H1 (cell line): ENCODE results near the gene ABI3. TPM values are rescaled to one million over a fixed set of nuclear protein-coding genes. Genes with fewer than 3 reads are reported as not detected.

ENCODE experiments used
- CTCF ChIA-PET: fragments of 300-600 bp; sonication (Branson Sonifier 250); formaldehyde crosslinking; loops from one replicate; lab custom pipeline; 2021; ENCODE audit not compliant: partially characterized antibody; lab: Charles Lee
- POLR2A ChIA-PET: fragments of 300-600 bp; sonication (Branson Sonifier 250); formaldehyde crosslinking; loops from one replicate; lab custom pipeline; 2021; ENCODE audit warnings: inconsistent platforms; ENCODE audit not compliant: partially characterized antibody; lab: Charles Lee
- DNase-seq, 2 experiments: peaks; one replicate each; pipeline versions ENCODE4 v3.0.0 to v3.0.0-alpha.2; 2010 to 2022; ENCODE audit warnings: low spot score in 2 of 2, low read depth in 1 of 2, mixed read lengths in 1 of 2
- FAIRE-seq: peaks from 2 replicates; lab custom pipeline; 2011; peaks lifted over from hg19 to GRCh38; lab: Jason Lieb, UNC
- H2AFZ ChIP-seq: 2 replicates; pipeline ENCODE4 v1.8.1; 2012; ENCODE audit warnings: low read length, inconsistent platforms
- H2AK5ac ChIP-seq: 2 replicates; pipeline ENCODE4 v1.6.1; 2013; ENCODE audit warnings: low read depth, low read length
- H2BK120ac ChIP-seq: replicated peaks from 2 replicates; pipeline ENCODE3; 2013; ENCODE audit warnings: low read depth, low read length, inconsistent platforms
- H2BK12ac ChIP-seq: 2 replicates; pipeline ENCODE4 v1.6.1; 2013; ENCODE audit warnings: low read depth, low read length
- H2BK15ac ChIP-seq: 2 replicates; pipeline ENCODE4 v1.6.1; 2013; ENCODE audit warnings: low read length
- H2BK20ac ChIP-seq: 2 replicates; pipeline ENCODE4 v1.6.1; 2013; ENCODE audit warnings: low read length
- H2BK5ac ChIP-seq: 2 replicates; pipeline ENCODE4 v1.6.1; 2013; ENCODE audit warnings: low read depth, low read length
- H3K14ac ChIP-seq: 2 replicates; pipeline ENCODE4 v1.6.1; 2013; ENCODE audit warnings: inconsistent platforms; ENCODE audit not compliant: insufficient read length
- H3K18ac ChIP-seq: 2 replicates; pipeline ENCODE4 v1.6.1; 2013; ENCODE audit warnings: low read length; ENCODE audit errors: extremely low read depth
- H3K23ac ChIP-seq: 2 replicates; pipeline ENCODE4 v1.6.1; 2013; ENCODE audit warnings: inconsistent platforms; ENCODE audit not compliant: insufficient read length
- H3K23me2 ChIP-seq: 2 replicates; pipeline ENCODE4 v1.6.1; 2013; ENCODE audit warnings: low read depth, low read length
- H3K27ac ChIP-seq: 2 replicates; pipeline ENCODE4 v1.6.1; 2011; ENCODE audit warnings: low read depth, low read length, inconsistent platforms
- H3K27me3 ChIP-seq, 4 experiments: replicated peaks in 1 of 4; 1 replicate in 1 of 4; 2 replicates in 3 of 4; pipeline versions ENCODE4 v1.6.1 to v1.8.1; 2011 to 2013; ENCODE audit warnings: low read length in 3 of 4, mild to moderate bottlenecking in 3 of 4, inconsistent platforms in 2 of 4, mixed read lengths in 2 of 4, moderate library complexity in 1 of 4; ENCODE audit not compliant: control insufficient read depth in 3 of 4, insufficient read depth in 3 of 4; ENCODE audit errors: extremely low read depth in 1 of 4
- H3K36me3 ChIP-seq, 4 experiments: 2 replicates each; pipeline versions ENCODE4 v1.6.1 to v1.8.1; 2011 to 2013; ENCODE audit warnings: mild to moderate bottlenecking in 4 of 4, low read length in 3 of 4, moderate library complexity in 2 of 4, control low read depth in 1 of 4, inconsistent platforms in 1 of 4; ENCODE audit not compliant: insufficient read depth in 4 of 4, control insufficient read depth in 2 of 4
- H3K4ac ChIP-seq: replicated peaks from 2 replicates; pipeline ENCODE3; 2013; ENCODE audit warnings: low read length, low read depth, mixed read lengths, inconsistent platforms; ENCODE audit not compliant: insufficient read length
- H3K4me1 ChIP-seq, 4 experiments: replicated peaks in 1 of 4; 1 replicate in 1 of 4; 2 replicates in 3 of 4; pipeline versions ENCODE4 v1.6.1 to v1.8.1; 2011 to 2013; ENCODE audit warnings: low read length in 3 of 4, inconsistent platforms in 2 of 4, mixed read lengths in 1 of 4; ENCODE audit not compliant: insufficient read depth in 4 of 4, control insufficient read depth in 3 of 4
- H3K4me2 ChIP-seq, 2 experiments: 2 replicates each; pipeline versions ENCODE4 v1.6.1 to v1.8.1; 2011 to 2013; ENCODE audit warnings: low read depth in 2 of 2, low read length in 2 of 2, control low read depth in 1 of 2, inconsistent platforms in 1 of 2, mild to moderate bottlenecking in 1 of 2; ENCODE audit not compliant: insufficient read depth in 1 of 2
- H3K4me3 ChIP-seq, 4 experiments: fragments of 200-600, 300-600 bp in 1 of 4; sonication (generic), shearing (Covaris generic), sonication (Bioruptor Twin) in 1 of 4; 2 replicates each; pipeline versions ENCODE4 v1.5.1 to v1.8.1; 2011 to 2016; ENCODE audit warnings: low read length in 4 of 4, low read depth in 3 of 4, control low read depth in 2 of 4, inconsistent platforms in 2 of 4, mild to moderate bottlenecking in 2 of 4, mixed read lengths in 1 of 4, moderate library complexity in 1 of 4; ENCODE audit not compliant: insufficient read depth in 2 of 4; ENCODE audit errors: extremely low read depth in 1 of 4
- H3K56ac ChIP-seq: replicated peaks from 2 replicates; pipeline ENCODE3; 2013; ENCODE audit warnings: low read depth, mild to moderate bottlenecking, mixed read lengths, low read length, inconsistent platforms; ENCODE audit not compliant: insufficient read length
- H3K79me1 ChIP-seq: 2 replicates; pipeline ENCODE4 v1.6.1; 2013; ENCODE audit warnings: low read depth, low read length, control low read depth
- H3K79me2 ChIP-seq, 2 experiments: 2 replicates each; pipeline versions ENCODE4 v1.6.1 to v1.8.1; 2012 to 2013; ENCODE audit warnings: low read length in 2 of 2, mild to moderate bottlenecking in 2 of 2, inconsistent platforms in 1 of 2; ENCODE audit not compliant: insufficient read depth in 2 of 2, control insufficient read depth in 1 of 2
- H3K9ac ChIP-seq, 4 experiments: replicated peaks in 1 of 4; 1 replicate in 1 of 4; 2 replicates in 3 of 4; pipeline versions ENCODE4 v1.6.1 to v1.8.1; 2011 to 2013; ENCODE audit warnings: low read depth in 3 of 4, low read length in 3 of 4, control low read depth in 2 of 4, mild to moderate bottlenecking in 2 of 4, moderate library complexity in 2 of 4, inconsistent platforms in 1 of 4; ENCODE audit errors: extremely low read depth in 1 of 4
- H3K9me3 ChIP-seq, 2 experiments: 2 replicates each; pipeline versions ENCODE4 v1.6.1 to v1.8.1; 2012 to 2013; ENCODE audit warnings: mild to moderate bottlenecking in 2 of 2, moderate library complexity in 2 of 2, control low read depth in 1 of 2, inconsistent platforms in 1 of 2, low read depth in 1 of 2, low read length in 1 of 2, mixed read lengths in 1 of 2; ENCODE audit not compliant: insufficient read depth in 2 of 2
- H4K20me1 ChIP-seq, 2 experiments: replicated peaks in 1 of 2; 2 replicates each; pipeline versions ENCODE3 to v1.8.1; 2011 to 2013; ENCODE audit warnings: inconsistent platforms in 2 of 2, low read length in 2 of 2, mild to moderate bottlenecking in 1 of 2; ENCODE audit not compliant: insufficient read depth in 2 of 2, control insufficient read depth in 1 of 2
- H4K5ac ChIP-seq: 2 replicates; pipeline ENCODE4 v1.6.1; 2013; ENCODE audit warnings: low read length, low read depth, mixed read lengths, inconsistent platforms; ENCODE audit not compliant: insufficient read length
- H4K8ac ChIP-seq: 2 replicates; pipeline ENCODE4 v1.8.0; 2013; ENCODE audit warnings: mild to moderate bottlenecking, moderate library complexity, low read length, inconsistent platforms; ENCODE audit not compliant: insufficient read depth; ENCODE audit errors: extremely low read depth
- H4K91ac ChIP-seq: replicated peaks from 2 replicates; pipeline ENCODE3; 2013; ENCODE audit warnings: low read length, mixed read lengths, inconsistent platforms; ENCODE audit not compliant: insufficient read length
- POU5F1 ChIP-seq: IDR thresholded peaks from 2 replicates; pipeline ENCODE4 v1.6.1; 2011; ENCODE audit warnings: low read depth, mild to moderate bottlenecking, low read length, moderate library complexity
- SIX5 ChIP-seq: IDR thresholded peaks from 2 replicates; pipeline ENCODE4 v1.6.1; 2011; ENCODE audit warnings: mild to moderate bottlenecking, low read depth, low read length
- TAF7 ChIP-seq: optimal IDR thresholded peaks from 2 replicates; pipeline ENCODE3; 2011; ENCODE audit warnings: low read depth, mild to moderate bottlenecking, inconsistent platforms, low read length, moderate library complexity, borderline replicate concordance
- WGBS, 2 experiments: shearing (Covaris generic) in 1 of 2; methylation state at CpG; one replicate each; pipeline versions ENCODE4 v1.1.6 to v1.1.7; 2013 to 2015; ENCODE audit warnings: low lambda C conversion rate in 2 of 2, mixed read lengths in 2 of 2, inconsistent platforms in 1 of 2, low coverage in 1 of 2, missing lambda C conversion rate in 1 of 2; ENCODE audit not compliant: insufficient replicate concordance in 2 of 2, insufficient coverage in 1 of 2, insufficient read length in 1 of 2; ENCODE audit errors: extremely low coverage in 1 of 2, missing lambda C conversion rate in 1 of 2; 5-methylcytosine and 5-hydroxymethylcytosine counted together
- polyA plus RNA-seq, 7 experiments: library from polyadenylated mRNA; depleted of rRNA in 3 of 7; stranded (reverse) in 5 of 7; unstranded in 2 of 7; fragments of >200 nt in 5 of 7; fragments of 200-250 nt in 2 of 7; gene quantifications; 1 replicate in 5 of 7; 2 replicates in 1 of 7; 4 replicates in 1 of 7; pipeline versions ENCODE4 v1.2.1 to v1.2.3, GENCODE V29; 2011 to 2013; ENCODE audit warnings: missing spikeins in 2 of 7, mixed read lengths in 2 of 7
- total RNA-seq: library from RNA; stranded (reverse); fragmentation: NEBNext Ultra II Directional; extraction: Animal tissue kit (Norgen Biotek cat#: 25700); gene quantifications from 2 replicates; pipeline ENCODE4 v1.2.1, GENCODE V29; 2021
- TF ChIP-seq, protein P1 (sequence below): IDR thresholded peaks from 2 replicates; pipeline ENCODE4 v1.6.1; 2012; ENCODE audit warnings: inconsistent platforms

The ABI3 gene
- total and polyA plus RNA-seq, 2 of the 8 experiments (the other 6 are each of a cell fraction or from before 2014, with no cell fraction given) = 1.3 to 2.5 TPM

DNA sequence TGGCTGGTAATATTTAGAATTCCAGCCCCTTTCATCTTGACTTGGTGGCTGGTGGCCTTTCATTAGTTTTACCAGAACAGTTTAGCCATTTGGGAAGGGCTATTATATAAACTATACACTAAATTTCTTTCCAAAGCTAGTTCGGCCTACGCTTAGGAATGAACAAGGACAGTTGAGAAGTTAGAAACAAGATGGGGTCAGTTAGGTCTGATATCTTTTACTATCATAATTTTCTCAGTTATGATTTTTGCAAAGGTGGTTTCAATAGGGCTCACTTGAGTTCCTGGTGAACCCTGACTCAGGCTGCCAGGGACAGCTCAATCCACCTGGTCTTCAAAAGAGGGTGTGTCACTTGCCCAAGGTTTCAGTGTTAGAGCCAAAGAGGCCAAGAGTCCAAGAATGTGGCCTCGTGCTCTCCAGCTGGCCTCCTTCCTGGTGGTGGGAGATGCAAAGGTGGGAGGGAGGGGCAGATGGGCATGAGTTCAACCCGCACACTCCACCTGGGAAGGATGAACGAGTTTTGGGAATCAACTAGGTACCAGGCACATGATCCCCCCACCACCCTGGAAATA lies 24.1 kb downstream of the ABI3 start:
- H2BK5ac ChIP-seq = no peak overlapping the region
- peaks cover 2 to 7% (median 4%) of the 10 kb centered on the region in 4 experiments; a peak in 5 of 7 replicates for H3K4me1 ChIP-seq
- H3K79me2 ChIP-seq = no peaks in the 10 kb centered on the region
- no peak overlapping the region for H2AFZ ChIP-seq
- POLR2A ChIA-PET = interaction anchor here (0.5 kb wide), 1 partner anchor 446 kb away, joined by 3 read pairs; no protein-coding TSS in a partner anchor
- H3K36me3 ChIP-seq = no peaks in the 10 kb centered on the region
- CTCF ChIA-PET = interaction anchor here (1.0 to 2.2 kb wide), 3 partner anchors 8 to 16 kb away, joined by 3 to 7 read pairs (median 4); no protein-coding TSS in a partner anchor
- no peak overlapping the region for H3K56ac ChIP-seq
- DNase-seq (no peak), FAIRE-seq (no peak)
- no peak overlapping the region for H3K4ac ChIP-seq
- H4K8ac ChIP-seq = no peak overlapping the region
- no peaks in the 10 kb centered on the region for H4K20me1 ChIP-seq
- no peak overlapping the region for H3K18ac ChIP-seq
- H4K91ac ChIP-seq = peak overlapping the region; percentile 68
- no peak overlapping the region for H3K23ac ChIP-seq
- no peak overlapping the region for H2BK20ac ChIP-seq
- no peak overlapping the region for H4K5ac ChIP-seq
- H2BK120ac ChIP-seq = no peak overlapping the region
- H3K79me1 ChIP-seq = no peaks in the 10 kb centered on the region
- peaks cover 13% of the 10 kb centered on the region for H3K23me2 ChIP-seq
- peaks cover 6 to 19% (median 16%) of the 10 kb centered on the region in 4 experiments; a peak in 6 of 7 replicates for H3K27me3 ChIP-seq
- H3K9ac ChIP-seq = no peak overlapping the region
- no peak overlapping the region for H3K14ac ChIP-seq
- H2BK12ac ChIP-seq = peak overlapping the region; percentile 75; the same call in 1 of the 2 replicates
- 85% methylated on average over 5 of the region's 5 CpGs; no CpG with 5 or more reads in 1 of the 2 experiments for WGBS, 2 experiments
- H3K4me2 ChIP-seq = no peak overlapping the region
- no peak for TF ChIP-seq TAF7
- no peak for TF ChIP-seq SIX5
- TF ChIP-seq, protein P1, sequence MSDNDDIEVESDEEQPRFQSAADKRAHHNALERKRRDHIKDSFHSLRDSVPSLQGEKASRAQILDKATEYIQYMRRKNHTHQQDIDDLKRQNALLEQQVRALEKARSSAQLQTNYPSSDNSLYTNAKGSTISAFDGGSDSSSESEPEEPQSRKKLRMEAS = no peak
- no peak for TF ChIP-seq POU5F1
- no peaks in the 10 kb centered on the region for H3K9me3 ChIP-seq
- H2AK5ac ChIP-seq = no peak overlapping the region
- no peak overlapping the region for H3K4me3 ChIP-seq
- H3K27ac ChIP-seq = no peak overlapping the region
- no peak overlapping the region for H2BK15ac ChIP-seq
